H1 (cell line): ENCODE measurements around the gene SENP6. TPM values are rescaled to one million over a fixed set of nuclear protein-coding genes. Genes with fewer than 3 reads are reported as not detected.
A peak's percentile ranks its signal among the peaks of the same experiment; 100 is the strongest.

Experiments used
- CTCF ChIA-PET: fragments of 300-600 bp; sonication (Branson Sonifier 250); formaldehyde crosslinking; loops from one replicate; lab custom pipeline; 2021; ENCODE audit not compliant: partially characterized antibody; lab: Charles Lee
- POLR2A ChIA-PET: fragments of 300-600 bp; sonication (Branson Sonifier 250); formaldehyde crosslinking; loops from one replicate; lab custom pipeline; 2021; ENCODE audit warnings: inconsistent platforms; ENCODE audit not compliant: partially characterized antibody; lab: Charles Lee
- DNase-seq, 2 experiments: peaks; one replicate each; pipeline versions ENCODE4 v3.0.0 to v3.0.0-alpha.2; 2010 to 2022; ENCODE audit warnings: low spot score in 2 of 2, low read depth in 1 of 2, mixed read lengths in 1 of 2
- FAIRE-seq: peaks from 2 replicates; lab custom pipeline; 2011; peaks lifted over from hg19 to GRCh38; lab: Jason Lieb, UNC
- H2AFZ ChIP-seq: 2 replicates; pipeline ENCODE4 v1.8.1; 2012; ENCODE audit warnings: low read length, inconsistent platforms
- H2AK5ac ChIP-seq: 2 replicates; pipeline ENCODE4 v1.6.1; 2013; ENCODE audit warnings: low read depth, low read length
- H2BK120ac ChIP-seq: replicated peaks from 2 replicates; pipeline ENCODE3; 2013; ENCODE audit warnings: low read depth, low read length, inconsistent platforms
- H2BK12ac ChIP-seq: 2 replicates; pipeline ENCODE4 v1.6.1; 2013; ENCODE audit warnings: low read depth, low read length
- H2BK15ac ChIP-seq: 2 replicates; pipeline ENCODE4 v1.6.1; 2013; ENCODE audit warnings: low read length
- H2BK20ac ChIP-seq: 2 replicates; pipeline ENCODE4 v1.6.1; 2013; ENCODE audit warnings: low read length
- H2BK5ac ChIP-seq: 2 replicates; pipeline ENCODE4 v1.6.1; 2013; ENCODE audit warnings: low read depth, low read length
- H3K14ac ChIP-seq: 2 replicates; pipeline ENCODE4 v1.6.1; 2013; ENCODE audit warnings: inconsistent platforms; ENCODE audit not compliant: insufficient read length
- H3K18ac ChIP-seq: 2 replicates; pipeline ENCODE4 v1.6.1; 2013; ENCODE audit warnings: low read length; ENCODE audit errors: extremely low read depth
- H3K23ac ChIP-seq: 2 replicates; pipeline ENCODE4 v1.6.1; 2013; ENCODE audit warnings: inconsistent platforms; ENCODE audit not compliant: insufficient read length
- H3K23me2 ChIP-seq: 2 replicates; pipeline ENCODE4 v1.6.1; 2013; ENCODE audit warnings: low read depth, low read length
- H3K27ac ChIP-seq: 2 replicates; pipeline ENCODE4 v1.6.1; 2011; ENCODE audit warnings: low read depth, low read length, inconsistent platforms
- H3K27me3 ChIP-seq, 4 experiments: replicated peaks in 1 of 4; 1 replicate in 1 of 4; 2 replicates in 3 of 4; pipeline versions ENCODE4 v1.6.1 to v1.8.1; 2011 to 2013; ENCODE audit warnings: low read length in 3 of 4, mild to moderate bottlenecking in 3 of 4, inconsistent platforms in 2 of 4, mixed read lengths in 2 of 4, moderate library complexity in 1 of 4; ENCODE audit not compliant: control insufficient read depth in 3 of 4, insufficient read depth in 3 of 4; ENCODE audit errors: extremely low read depth in 1 of 4
- H3K36me3 ChIP-seq, 4 experiments: 2 replicates each; pipeline versions ENCODE4 v1.6.1 to v1.8.1; 2011 to 2013; ENCODE audit warnings: mild to moderate bottlenecking in 4 of 4, low read length in 3 of 4, moderate library complexity in 2 of 4, control low read depth in 1 of 4, inconsistent platforms in 1 of 4; ENCODE audit not compliant: insufficient read depth in 4 of 4, control insufficient read depth in 2 of 4
- H3K4ac ChIP-seq: replicated peaks from 2 replicates; pipeline ENCODE3; 2013; ENCODE audit warnings: low read length, low read depth, mixed read lengths, inconsistent platforms; ENCODE audit not compliant: insufficient read length
- H3K4me1 ChIP-seq, 4 experiments: replicated peaks in 1 of 4; 1 replicate in 1 of 4; 2 replicates in 3 of 4; pipeline versions ENCODE4 v1.6.1 to v1.8.1; 2011 to 2013; ENCODE audit warnings: low read length in 3 of 4, inconsistent platforms in 2 of 4, mixed read lengths in 1 of 4; ENCODE audit not compliant: insufficient read depth in 4 of 4, control insufficient read depth in 3 of 4
- H3K4me2 ChIP-seq, 2 experiments: 2 replicates each; pipeline versions ENCODE4 v1.6.1 to v1.8.1; 2011 to 2013; ENCODE audit warnings: low read depth in 2 of 2, low read length in 2 of 2, control low read depth in 1 of 2, inconsistent platforms in 1 of 2, mild to moderate bottlenecking in 1 of 2; ENCODE audit not compliant: insufficient read depth in 1 of 2
- H3K4me3 ChIP-seq, 4 experiments: fragments of 200-600, 300-600 bp in 1 of 4; sonication (generic), shearing (Covaris generic), sonication (Bioruptor Twin) in 1 of 4; 2 replicates each; pipeline versions ENCODE4 v1.5.1 to v1.8.1; 2011 to 2016; ENCODE audit warnings: low read length in 4 of 4, low read depth in 3 of 4, control low read depth in 2 of 4, inconsistent platforms in 2 of 4, mild to moderate bottlenecking in 2 of 4, mixed read lengths in 1 of 4, moderate library complexity in 1 of 4; ENCODE audit not compliant: insufficient read depth in 2 of 4; ENCODE audit errors: extremely low read depth in 1 of 4
- H3K56ac ChIP-seq: replicated peaks from 2 replicates; pipeline ENCODE3; 2013; ENCODE audit warnings: low read depth, mild to moderate bottlenecking, mixed read lengths, low read length, inconsistent platforms; ENCODE audit not compliant: insufficient read length
- H3K79me1 ChIP-seq: 2 replicates; pipeline ENCODE4 v1.6.1; 2013; ENCODE audit warnings: low read depth, low read length, control low read depth
- H3K79me2 ChIP-seq, 2 experiments: 2 replicates each; pipeline versions ENCODE4 v1.6.1 to v1.8.1; 2012 to 2013; ENCODE audit warnings: low read length in 2 of 2, mild to moderate bottlenecking in 2 of 2, inconsistent platforms in 1 of 2; ENCODE audit not compliant: insufficient read depth in 2 of 2, control insufficient read depth in 1 of 2
- H3K9ac ChIP-seq, 4 experiments: replicated peaks in 1 of 4; 1 replicate in 1 of 4; 2 replicates in 3 of 4; pipeline versions ENCODE4 v1.6.1 to v1.8.1; 2011 to 2013; ENCODE audit warnings: low read depth in 3 of 4, low read length in 3 of 4, control low read depth in 2 of 4, mild to moderate bottlenecking in 2 of 4, moderate library complexity in 2 of 4, inconsistent platforms in 1 of 4; ENCODE audit errors: extremely low read depth in 1 of 4
- H3K9me3 ChIP-seq, 2 experiments: 2 replicates each; pipeline versions ENCODE4 v1.6.1 to v1.8.1; 2012 to 2013; ENCODE audit warnings: mild to moderate bottlenecking in 2 of 2, moderate library complexity in 2 of 2, control low read depth in 1 of 2, inconsistent platforms in 1 of 2, low read depth in 1 of 2, low read length in 1 of 2, mixed read lengths in 1 of 2; ENCODE audit not compliant: insufficient read depth in 2 of 2
- H4K20me1 ChIP-seq, 2 experiments: replicated peaks in 1 of 2; 2 replicates each; pipeline versions ENCODE3 to v1.8.1; 2011 to 2013; ENCODE audit warnings: inconsistent platforms in 2 of 2, low read length in 2 of 2, mild to moderate bottlenecking in 1 of 2; ENCODE audit not compliant: insufficient read depth in 2 of 2, control insufficient read depth in 1 of 2
- H4K5ac ChIP-seq: 2 replicates; pipeline ENCODE4 v1.6.1; 2013; ENCODE audit warnings: low read length, low read depth, mixed read lengths, inconsistent platforms; ENCODE audit not compliant: insufficient read length
- H4K8ac ChIP-seq: 2 replicates; pipeline ENCODE4 v1.8.0; 2013; ENCODE audit warnings: mild to moderate bottlenecking, moderate library complexity, low read length, inconsistent platforms; ENCODE audit not compliant: insufficient read depth; ENCODE audit errors: extremely low read depth
- H4K91ac ChIP-seq: replicated peaks from 2 replicates; pipeline ENCODE3; 2013; ENCODE audit warnings: low read length, mixed read lengths, inconsistent platforms; ENCODE audit not compliant: insufficient read length
- ASH2L ChIP-seq: fragments of 200-600, 300-600 bp; sonication (generic); IDR thresholded peaks from one replicate; pipeline ENCODE4 v1.7.1; 2017; ENCODE audit warnings: low read length
- BACH1 ChIP-seq: IDR thresholded peaks from 2 replicates; pipeline ENCODE4 v1.6.1; 2012; ENCODE audit warnings: low read length, improper control_type of control experiment
- CBX5 ChIP-seq: fragments of 300-800, 300-1000 bp; sonication (generic); IDR thresholded peaks from 2 replicates; pipeline ENCODE4 v1.7.1; 2016; ENCODE audit warnings: antibody characterized with exemption, low read length, low read depth
- CHD2 ChIP-seq: IDR thresholded peaks from 2 replicates; pipeline ENCODE4 v1.6.1; 2012; ENCODE audit warnings: low read length, improper control_type of control experiment
- CTBP2 ChIP-seq: IDR thresholded peaks from 2 replicates; pipeline ENCODE4 v1.7.0; 2011; ENCODE audit warnings: borderline replicate concordance, mild to moderate bottlenecking, moderate library complexity, mixed read lengths, low read length; ENCODE audit not compliant: insufficient read depth, insufficient read length
- JUN ChIP-seq: IDR thresholded peaks from 2 replicates; pipeline ENCODE4 v1.6.1; 2011; ENCODE audit warnings: low read depth, mild to moderate bottlenecking, improper control_type of control experiment, low read length
- KDM1A ChIP-seq: fragments of 200-600, 300-600 bp; sonication (generic); IDR thresholded peaks from 2 replicates; pipeline ENCODE4 v1.7.1; 2016; ENCODE audit warnings: mild to moderate bottlenecking, low read length, borderline replicate concordance
- KDM4A ChIP-seq: IDR thresholded peaks from one replicate; pipeline ENCODE4 v1.7.1; 2012; ENCODE audit warnings: low read depth, mild to moderate bottlenecking, moderate library complexity, low read length, inconsistent platforms; ENCODE audit not compliant: severe bottlenecking
- RAD21 ChIP-seq, 2 experiments: IDR thresholded peaks in 1 of 2; conservative IDR thresholded peaks in 1 of 2; 2 replicates each; pipeline ENCODE4 v1.6.1; 2011; ENCODE audit warnings: low read depth in 2 of 2, low read length in 2 of 2, improper control_type of control experiment in 1 of 2, inconsistent platforms in 1 of 2, mild to moderate bottlenecking in 1 of 2, moderate library complexity in 1 of 2
- TBP ChIP-seq: IDR thresholded peaks from 2 replicates; pipeline ENCODE4 v1.6.1; 2011; ENCODE audit warnings: low read depth, low read length, improper control_type of control experiment
- ZNF274 ChIP-seq: IDR thresholded peaks from 2 replicates; pipeline ENCODE4 v1.7.0; 2012; ENCODE audit warnings: low read length, borderline replicate concordance; ENCODE audit errors: extremely low read depth
- WGBS, 2 experiments: shearing (Covaris generic) in 1 of 2; methylation state at CpG; one replicate each; pipeline versions ENCODE4 v1.1.6 to v1.1.7; 2013 to 2015; ENCODE audit warnings: low lambda C conversion rate in 2 of 2, mixed read lengths in 2 of 2, inconsistent platforms in 1 of 2, low coverage in 1 of 2, missing lambda C conversion rate in 1 of 2; ENCODE audit not compliant: insufficient replicate concordance in 2 of 2, insufficient coverage in 1 of 2, insufficient read length in 1 of 2; ENCODE audit errors: extremely low coverage in 1 of 2, missing lambda C conversion rate in 1 of 2; 5-methylcytosine and 5-hydroxymethylcytosine counted together
- polyA plus RNA-seq, 7 experiments: library from polyadenylated mRNA; depleted of rRNA in 3 of 7; stranded (reverse) in 5 of 7; unstranded in 2 of 7; fragments of >200 nt in 5 of 7; fragments of 200-250 nt in 2 of 7; gene quantifications; 1 replicate in 5 of 7; 2 replicates in 1 of 7; 4 replicates in 1 of 7; pipeline versions ENCODE4 v1.2.1 to v1.2.3, GENCODE V29; 2011 to 2013; ENCODE audit warnings: missing spikeins in 2 of 7, mixed read lengths in 2 of 7
- total RNA-seq: library from RNA; stranded (reverse); fragmentation: NEBNext Ultra II Directional; extraction: Animal tissue kit (Norgen Biotek cat#: 25700); gene quantifications from 2 replicates; pipeline ENCODE4 v1.2.1, GENCODE V29; 2021
- TF ChIP-seq, protein P1 (sequence below): IDR thresholded peaks from 2 replicates; pipeline ENCODE4 v1.6.1; 2011; ENCODE audit warnings: low read length, improper control_type of control experiment
- TF ChIP-seq, protein P2 (sequence below): IDR thresholded peaks from 2 replicates; pipeline ENCODE4 v1.6.1; 2012; ENCODE audit warnings: inconsistent platforms

Gene SENP6
- total and polyA plus RNA-seq, 2 of the 8 experiments (the other 6 are each of a cell fraction or from before 2014, with no cell fraction given), result 13.8 to 103 TPM

DNA sequence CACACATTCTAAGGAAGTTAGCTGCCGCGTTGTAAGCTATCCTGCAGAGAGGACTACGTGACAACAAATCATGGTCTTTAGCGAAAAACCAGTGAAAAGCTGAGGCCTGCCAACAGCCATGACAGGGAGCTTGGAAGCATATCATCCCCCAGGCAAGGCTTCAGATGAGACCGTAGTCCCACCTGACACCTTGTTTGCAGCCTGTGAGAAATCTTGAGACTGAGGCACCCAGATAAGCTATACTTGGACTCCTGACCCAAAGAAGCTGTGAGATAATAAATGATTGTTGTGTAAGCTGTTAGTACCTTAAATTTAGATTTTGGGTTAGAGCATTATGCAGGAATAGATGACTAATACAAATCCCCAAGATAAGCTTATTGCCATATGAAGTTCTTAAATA lies 45.4 kb upstream of the SENP6 start:
- Histone ChIP-seq H3K36me3 (no peaks in the 10 kb centered on the region), H2BK120ac (no peak overlapping the region), H3K23ac (no peak overlapping the region), H3K79me1 (no peaks in the 10 kb centered on the region), H3K27ac (no peak overlapping the region), H3K79me2 (no peaks in the 10 kb centered on the region), H2BK20ac (no peak overlapping the region), H2AFZ (peak overlapping the region; percentile 96; the same call in 1 of the 2 replicates), H4K20me1 (no peaks in the 10 kb centered on the region), H3K9me3 (no peaks in the 10 kb centered on the region), H3K56ac (no peak overlapping the region), H4K5ac (no peak overlapping the region), H2AK5ac (no peak overlapping the region), H3K4me1 (0 out of 7 replicates have a peak, but pooled peaks cover 0 to 3% (median 0%) of the 10 kb centered on the region in 4 experiments), H3K9ac (no peak overlapping the region), H2BK5ac (no peak overlapping the region), H2BK12ac (no peak overlapping the region), H4K8ac (no peak overlapping the region), H2BK15ac (no peak overlapping the region), H3K4ac (no peak overlapping the region), H3K23me2 (no peaks in the 10 kb centered on the region), H4K91ac (no peak overlapping the region), H3K4me3 (no peak overlapping the region; a peak in 1 of 8 replicates), H3K27me3 (no peaks in the 10 kb centered on the region), H3K18ac (no peak overlapping the region), H3K14ac (no peak overlapping the region), H3K4me2 (no peak overlapping the region)
- no peak for FAIRE-seq
- ChIA-PET CTCF (interaction anchor here (1.2 to 1.5 kb wide), 3 partner anchors 8 to 188 kb away, joined by 5 to 7 read pairs (median 7); no protein-coding TSS in a partner anchor), POLR2A (no interaction called here)
- no peak for DNase-seq
- WGBS, 2 experiments, result 70% methylated on average over 3 of the region's 5 CpGs; no CpG with 5 or more reads in 1 of the 2 experiments
- TF ChIP-seq BACH1 (no peak), JUN (no peak), CBX5 (no peak), CHD2 (no peak), RAD21 (IDR thresholded peaks at IDR 0.05 in 1 of 2, conservative IDR thresholded peaks at IDR 0.05 in 1 of 2; ENCODE audit: low read depth in 2 of 2, low read length in 2 of 2) (no peak), TBP (no peak), KDM1A (no peak), ZNF274 (no peak), CTBP2 (no peak), ASH2L (no peak), KDM4A (no peak)
- TF ChIP-seq, protein P1, sequence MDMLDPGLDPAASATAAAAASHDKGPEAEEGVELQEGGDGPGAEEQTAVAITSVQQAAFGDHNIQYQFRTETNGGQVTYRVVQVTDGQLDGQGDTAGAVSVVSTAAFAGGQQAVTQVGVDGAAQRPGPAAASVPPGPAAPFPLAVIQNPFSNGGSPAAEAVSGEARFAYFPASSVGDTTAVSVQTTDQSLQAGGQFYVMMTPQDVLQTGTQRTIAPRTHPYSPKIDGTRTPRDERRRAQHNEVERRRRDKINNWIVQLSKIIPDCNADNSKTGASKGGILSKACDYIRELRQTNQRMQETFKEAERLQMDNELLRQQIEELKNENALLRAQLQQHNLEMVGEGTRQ, result no peak
- TF ChIP-seq, protein P2, sequence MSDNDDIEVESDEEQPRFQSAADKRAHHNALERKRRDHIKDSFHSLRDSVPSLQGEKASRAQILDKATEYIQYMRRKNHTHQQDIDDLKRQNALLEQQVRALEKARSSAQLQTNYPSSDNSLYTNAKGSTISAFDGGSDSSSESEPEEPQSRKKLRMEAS, result no peak
